ENCODE results near the gene RGS4. TPM values are rescaled to one million over a fixed set of nuclear protein-coding genes. Genes with fewer than 3 reads are reported as not detected.

The RGS4 gene
- total RNA-seq, 4 donors from 2014 or later: 0.47 to 1.1 TPM; not detected in 2

DNA sequence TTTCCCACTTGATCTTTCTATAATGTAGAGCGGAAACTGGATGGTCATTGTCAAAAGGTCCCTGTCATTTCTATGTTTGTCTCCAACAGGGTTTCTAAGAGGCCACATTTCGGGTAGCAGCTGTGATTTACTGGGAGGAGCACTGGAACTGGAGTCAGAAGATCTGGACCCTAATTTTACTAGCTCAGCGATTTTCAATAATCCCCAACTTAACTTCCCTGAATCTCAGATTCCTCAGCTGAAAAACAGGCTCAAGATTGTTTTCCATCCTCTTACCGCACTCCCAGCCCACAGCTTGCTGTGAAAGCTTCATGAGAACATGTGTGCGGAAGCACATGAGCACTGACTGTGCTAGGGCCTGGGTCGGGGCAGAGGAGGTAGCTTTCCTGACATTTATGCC, 19.9 kb upstream of the RGS4 start:
- no peak overlapping the region for H3K27ac ChIP-seq
- H3K36me3 ChIP-seq: no peaks in the 10 kb centered on the region
- DNase-seq: no peak
- no peaks in the 10 kb centered on the region for H3K27me3 ChIP-seq
- no peaks in the 10 kb centered on the region for H3K4me1 ChIP-seq
- TF ChIP-seq POLR2A (IDR thresholded peaks at IDR 0.05): no peak
- TF ChIP-seq, protein P1, sequence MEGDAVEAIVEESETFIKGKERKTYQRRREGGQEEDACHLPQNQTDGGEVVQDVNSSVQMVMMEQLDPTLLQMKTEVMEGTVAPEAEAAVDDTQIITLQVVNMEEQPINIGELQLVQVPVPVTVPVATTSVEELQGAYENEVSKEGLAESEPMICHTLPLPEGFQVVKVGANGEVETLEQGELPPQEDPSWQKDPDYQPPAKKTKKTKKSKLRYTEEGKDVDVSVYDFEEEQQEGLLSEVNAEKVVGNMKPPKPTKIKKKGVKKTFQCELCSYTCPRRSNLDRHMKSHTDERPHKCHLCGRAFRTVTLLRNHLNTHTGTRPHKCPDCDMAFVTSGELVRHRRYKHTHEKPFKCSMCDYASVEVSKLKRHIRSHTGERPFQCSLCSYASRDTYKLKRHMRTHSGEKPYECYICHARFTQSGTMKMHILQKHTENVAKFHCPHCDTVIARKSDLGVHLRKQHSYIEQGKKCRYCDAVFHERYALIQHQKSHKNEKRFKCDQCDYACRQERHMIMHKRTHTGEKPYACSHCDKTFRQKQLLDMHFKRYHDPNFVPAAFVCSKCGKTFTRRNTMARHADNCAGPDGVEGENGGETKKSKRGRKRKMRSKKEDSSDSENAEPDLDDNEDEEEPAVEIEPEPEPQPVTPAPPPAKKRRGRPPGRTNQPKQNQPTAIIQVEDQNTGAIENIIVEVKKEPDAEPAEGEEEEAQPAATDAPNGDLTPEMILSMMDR (IDR thresholded peaks at IDR 0.05): no peak
- no peak overlapping the region for H3K4me3 ChIP-seq
- H3K9me3 ChIP-seq: no peaks in the 10 kb centered on the region

- TF ChIP-seq POLR2A (IDR thresholded peaks at IDR 0.05): no peak
- TF ChIP-seq, protein P1 (IDR thresholded peaks at IDR 0.05): no peak
- no peaks in the 10 kb centered on the region for H3K9me3 ChIP-seq
Measured at GRCh38 chr1:163050496-163050895, 18.7 kb upstream of the RGS4 start.

DNA sequence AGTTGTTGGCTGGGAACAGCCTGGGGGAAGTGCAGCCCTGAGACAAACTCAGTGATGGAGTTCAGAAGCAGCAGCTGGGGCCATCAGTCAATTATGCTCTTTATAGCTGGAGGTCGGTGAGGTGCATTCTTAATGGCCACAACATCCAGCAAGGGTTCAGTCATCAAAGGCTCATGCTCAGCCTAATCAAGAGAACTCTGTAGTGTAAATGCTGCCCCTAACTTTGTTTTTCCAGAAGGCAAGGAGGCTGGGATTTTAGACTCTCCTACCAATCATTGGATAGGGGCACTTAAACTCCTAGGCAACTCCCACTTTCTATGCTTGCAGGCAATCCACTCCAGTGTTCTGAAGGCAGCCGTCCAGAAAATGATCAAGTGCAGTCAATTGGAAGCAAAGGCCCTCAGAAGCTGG, 15.0 kb upstream of the RGS4 start:
- Histone ChIP-seq H3K27ac (no peak overlapping the region), H3K27me3 (no peaks in the 10 kb centered on the region), H3K4me3 (no peak overlapping the region), H3K36me3 (no peaks in the 10 kb centered on the region), H3K9me3 (no peaks in the 10 kb centered on the region), H3K4me1 (no peaks in the 10 kb centered on the region)
- no peak for DNase-seq
- no peak for TF ChIP-seq POLR2A (IDR thresholded peaks at IDR 0.05)
- TF ChIP-seq, protein P1 (IDR thresholded peaks at IDR 0.05): no peak

More at GRCh38 chr1:163050496-163050895, 18.7 kb upstream of the RGS4 start:
- Histone ChIP-seq H3K36me3 (no peaks in the 10 kb centered on the region), H3K4me1 (no peaks in the 10 kb centered on the region), H3K27me3 (no peaks in the 10 kb centered on the region), H3K4me3 (no peak overlapping the region), H3K27ac (no peak overlapping the region)
- DNase-seq: no peak

GRCh38 chr1:163055005-163055404, 14.2 kb upstream of the RGS4 start:
- Histone ChIP-seq H3K4me3 (no peak overlapping the region), H3K27me3 (no peaks in the 10 kb centered on the region), H3K9me3 (no peaks in the 10 kb centered on the region), H3K4me1 (no peaks in the 10 kb centered on the region), H3K27ac (no peak overlapping the region), H3K36me3 (no peaks in the 10 kb centered on the region)
- DNase-seq: no peak
- TF ChIP-seq, protein P1 (IDR thresholded peaks at IDR 0.05): no peak
- TF ChIP-seq POLR2A (IDR thresholded peaks at IDR 0.05): no peak

DNA sequence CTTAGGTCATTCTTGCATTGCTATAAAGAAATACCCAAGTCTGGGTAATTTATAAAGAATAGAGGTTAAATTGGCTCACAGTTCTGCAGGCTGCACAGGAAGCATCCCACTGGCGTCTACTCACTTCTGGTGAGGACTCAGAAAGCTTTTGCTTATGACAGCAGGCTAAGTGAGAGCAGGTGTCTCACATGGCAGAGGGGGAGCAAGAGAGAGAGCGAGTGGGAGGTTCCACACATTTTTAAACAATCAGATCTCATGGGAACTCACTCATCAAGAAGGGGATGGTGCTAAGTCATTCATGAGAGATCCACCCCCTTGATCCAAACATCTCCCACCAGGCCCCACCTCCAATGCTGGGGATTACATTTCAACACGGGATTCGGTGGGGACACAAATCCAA, 13.6 kb upstream of the RGS4 start:
- no peaks in the 10 kb centered on the region for H3K4me1 ChIP-seq

More for the DNA sequence above, 13.6 kb upstream of the RGS4 start:
- Histone ChIP-seq H3K36me3 (no peaks in the 10 kb centered on the region), H3K9me3 (no peaks in the 10 kb centered on the region), H3K27ac (no peak overlapping the region), H3K4me3 (no peak overlapping the region), H3K27me3 (no peaks in the 10 kb centered on the region)
- no peak for TF ChIP-seq POLR2A (IDR thresholded peaks at IDR 0.05)
- TF ChIP-seq, protein P1 (IDR thresholded peaks at IDR 0.05): no peak
- no peak for DNase-seq

All from Peyer's patch (tissue), 4 donors.